Measurements from ENCODE around the gene NUMA1. TPM values are rescaled to one million over a fixed set of nuclear protein-coding genes. Genes with fewer than 3 reads are reported as not detected.

Gene NUMA1
- polyA plus RNA-seq, 1 donor (not counting 4 experiments of a cell fraction or from before 2014, with no cell fraction given), result 38.8 TPM

GRCh38 chr11:72123117-72123653 lies 42.8 kb upstream of the NUMA1 start:
- H3K4me2 ChIP-seq (ENCODE audit: control insufficient read depth, extremely low read depth, insufficient read depth, low read depth, low read length), result no peak overlapping the region
- H3K36me3 ChIP-seq (ENCODE audit: control insufficient read depth in 2 of 2, extremely low read depth in 1 of 2, insufficient read depth in 2 of 2, low read length in 2 of 2), result peaks cover 0 to 14% of the 10 kb centered on the region in 2 experiments
- no peaks in the 10 kb centered on the region for H3K9me3 ChIP-seq (ENCODE audit: control insufficient read depth, low read depth, low read length)
- no peaks in the 10 kb centered on the region for H3K27me3 ChIP-seq (ENCODE audit: control insufficient read depth, extremely low read depth, insufficient read depth, low read length)
- no peaks in the 10 kb centered on the region for H3K9me1 ChIP-seq (ENCODE audit: control insufficient read depth, extremely low read depth, insufficient read depth, low read length)
- H2AFZ ChIP-seq (ENCODE audit: control insufficient read depth, low read length), result no peak overlapping the region
- no peak overlapping the region for H3K9ac ChIP-seq (ENCODE audit: control insufficient read depth, extremely low read depth, insufficient read depth, low read length)
- H3K4me3 ChIP-seq (ENCODE audit: control insufficient read depth in 2 of 3, extremely low read depth in 1 of 3, insufficient read depth in 2 of 3, low read depth in 1 of 3, low read length in 3 of 3), result no peak overlapping the region
- FAIRE-seq (no peak), DNase-seq (ENCODE audit: low read depth, low spot score) (no peak)
- peaks cover 6% of the 10 kb centered on the region for H3K4me1 ChIP-seq (ENCODE audit: control insufficient read depth, extremely low read depth, insufficient read depth, low read length)
- no peaks in the 10 kb centered on the region for H3K79me2 ChIP-seq (ENCODE audit: control insufficient read depth, insufficient read depth, low read length)
- dilution Hi-C loops (cut with MboI; ENCODE audit: extremely low pct_ligation_motif_present, low sequenced_read_pairs), result no loop called here
- H4K20me1 ChIP-seq (ENCODE audit: control insufficient read depth, extremely low read depth, insufficient read depth, low read length), result no peaks in the 10 kb centered on the region
- TF ChIP-seq, protein P1, sequence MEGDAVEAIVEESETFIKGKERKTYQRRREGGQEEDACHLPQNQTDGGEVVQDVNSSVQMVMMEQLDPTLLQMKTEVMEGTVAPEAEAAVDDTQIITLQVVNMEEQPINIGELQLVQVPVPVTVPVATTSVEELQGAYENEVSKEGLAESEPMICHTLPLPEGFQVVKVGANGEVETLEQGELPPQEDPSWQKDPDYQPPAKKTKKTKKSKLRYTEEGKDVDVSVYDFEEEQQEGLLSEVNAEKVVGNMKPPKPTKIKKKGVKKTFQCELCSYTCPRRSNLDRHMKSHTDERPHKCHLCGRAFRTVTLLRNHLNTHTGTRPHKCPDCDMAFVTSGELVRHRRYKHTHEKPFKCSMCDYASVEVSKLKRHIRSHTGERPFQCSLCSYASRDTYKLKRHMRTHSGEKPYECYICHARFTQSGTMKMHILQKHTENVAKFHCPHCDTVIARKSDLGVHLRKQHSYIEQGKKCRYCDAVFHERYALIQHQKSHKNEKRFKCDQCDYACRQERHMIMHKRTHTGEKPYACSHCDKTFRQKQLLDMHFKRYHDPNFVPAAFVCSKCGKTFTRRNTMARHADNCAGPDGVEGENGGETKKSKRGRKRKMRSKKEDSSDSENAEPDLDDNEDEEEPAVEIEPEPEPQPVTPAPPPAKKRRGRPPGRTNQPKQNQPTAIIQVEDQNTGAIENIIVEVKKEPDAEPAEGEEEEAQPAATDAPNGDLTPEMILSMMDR (optimal IDR thresholded peaks at IDR 0.05 in 1 of 3, IDR thresholded peaks at IDR 0.05 in 1 of 3, conservative IDR thresholded peaks at IDR 0.05 in 1 of 3; ENCODE audit: extremely low read depth in 1 of 3, insufficient read depth in 2 of 3, low read length in 3 of 3), result no peak
- TF ChIP-seq EZH2 (IDR thresholded peaks at IDR 0.05; ENCODE audit: low read length), result no peak
- no peak overlapping the region for H3K27ac ChIP-seq (ENCODE audit: control insufficient read depth, insufficient read depth, low read length)

DNA sequence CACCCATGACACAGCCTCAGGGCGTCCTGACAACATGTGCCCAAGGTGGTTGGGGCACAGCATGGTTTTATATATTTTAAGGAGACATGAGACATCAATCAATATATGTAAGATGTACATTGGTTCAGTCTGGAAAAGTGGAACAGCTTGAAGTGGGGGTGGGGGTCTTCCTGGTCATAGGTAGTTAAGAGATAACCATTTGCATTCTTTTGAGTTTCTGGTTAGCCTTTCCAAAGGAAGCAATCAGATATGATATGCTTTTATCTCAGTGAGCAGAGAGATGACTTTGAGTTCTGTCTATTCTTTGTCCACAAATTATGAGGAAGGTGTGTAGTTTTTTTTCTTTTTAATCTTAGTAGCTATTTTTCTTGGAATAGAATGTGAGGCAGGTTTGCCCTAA lies 42.3 kb upstream of the NUMA1 start:
- Histone ChIP-seq H3K36me3 (ENCODE audit: control insufficient read depth in 2 of 2, extremely low read depth in 1 of 2, insufficient read depth in 2 of 2, low read length in 2 of 2) (peaks cover 2 to 16% of the 10 kb centered on the region in 2 experiments), H4K20me1 (ENCODE audit: control insufficient read depth, extremely low read depth, insufficient read depth, low read length) (no peaks in the 10 kb centered on the region), H3K9me1 (ENCODE audit: control insufficient read depth, extremely low read depth, insufficient read depth, low read length) (no peaks in the 10 kb centered on the region), H3K4me1 (ENCODE audit: control insufficient read depth, extremely low read depth, insufficient read depth, low read length) (peaks cover 6% of the 10 kb centered on the region), H3K79me2 (ENCODE audit: control insufficient read depth, insufficient read depth, low read length) (no peaks in the 10 kb centered on the region), H3K9ac (ENCODE audit: control insufficient read depth, extremely low read depth, insufficient read depth, low read length) (no peak overlapping the region), H3K27me3 (ENCODE audit: control insufficient read depth, extremely low read depth, insufficient read depth, low read length) (no peaks in the 10 kb centered on the region), H3K27ac (ENCODE audit: control insufficient read depth, insufficient read depth, low read length) (no peak overlapping the region), H3K4me3 (ENCODE audit: control insufficient read depth in 2 of 3, extremely low read depth in 1 of 3, insufficient read depth in 2 of 3, low read depth in 1 of 3, low read length in 3 of 3) (no peak overlapping the region), H3K4me2 (ENCODE audit: control insufficient read depth, extremely low read depth, insufficient read depth, low read depth, low read length) (no peak overlapping the region), H3K9me3 (ENCODE audit: control insufficient read depth, low read depth, low read length) (no peaks in the 10 kb centered on the region), H2AFZ (ENCODE audit: control insufficient read depth, low read length) (no peak overlapping the region)
- TF ChIP-seq EZH2 (IDR thresholded peaks at IDR 0.05; ENCODE audit: low read length), result no peak
- TF ChIP-seq, protein P1 (optimal IDR thresholded peaks at IDR 0.05 in 1 of 3, IDR thresholded peaks at IDR 0.05 in 1 of 3, conservative IDR thresholded peaks at IDR 0.05 in 1 of 3; ENCODE audit: extremely low read depth in 1 of 3, insufficient read depth in 2 of 3, low read length in 3 of 3), result no peak
- dilution Hi-C loops (cut with MboI; ENCODE audit: extremely low pct_ligation_motif_present, low sequenced_read_pairs), result no loop called here
- FAIRE-seq, result no peak
- no peak for DNase-seq (ENCODE audit: low read depth, low spot score)

Measured in keratinocyte (primary cell).